K562 (cell line): ENCODE results near the gene FDPS. TPM values are rescaled to one million over a fixed set of nuclear protein-coding genes. Genes with fewer than 3 reads are reported as not detected.

Experiments
- ATF7 ChIP-seq: fragments of 450-650 bp; IDR thresholded peaks from 2 replicates; pipeline ENCODE4 v1.7.1; 2014; ENCODE audit warnings: mild to moderate bottlenecking, moderate library complexity
- CGGBP1 ChIP-seq: fragments of 250-450 bp; sonication (Bioruptor Pico); IDR thresholded peaks from 2 replicates; pipeline ENCODE4 v1.9.0; 2021; ENCODE audit warnings: mild to moderate bottlenecking
- FOS ChIP-seq: IDR thresholded peaks from 3 replicates; pipeline ENCODE4 v1.6.1; 2011; ENCODE audit not compliant: insufficient read length; ENCODE audit errors: extremely low read depth
- HCFC1 ChIP-seq: IDR thresholded peaks from 2 replicates; pipeline ENCODE4 v1.6.1; 2012; ENCODE audit warnings: low read depth, low read length, improper control_type of control experiment
- HDAC1 ChIP-seq, 2 experiments: fragments of 450-650 bp; IDR thresholded peaks; 2 replicates each; pipeline ENCODE4 v1.6.1; 2016 to 2017; ENCODE audit warnings: inconsistent platforms in 1 of 2, mild to moderate bottlenecking in 1 of 2, moderate library complexity in 1 of 2
- JUND ChIP-seq, 2 experiments: IDR thresholded peaks; 2 replicates in 1 of 2; 3 replicates in 1 of 2; pipeline ENCODE4 v1.6.1; 2011; ENCODE audit warnings: borderline replicate concordance in 2 of 2, low read depth in 2 of 2, low read length in 2 of 2, improper control_type of control experiment in 1 of 2, missing biosample characterization in 1 of 2, missing genetic modification characterization in 1 of 2, missing genetic modification reagents in 1 of 2
- LEF1 ChIP-seq: fragments of 450-650 bp; IDR thresholded peaks from 2 replicates; pipeline ENCODE4 v1.6.1; 2016; ENCODE audit warnings: mild to moderate bottlenecking
- NRF1 ChIP-seq, 2 experiments: fragments of 450-650 bp; IDR thresholded peaks in 1 of 2; conservative IDR thresholded peaks in 1 of 2; 2 replicates each; pipeline ENCODE4 v1.6.1; 2014; ENCODE audit warnings: mild to moderate bottlenecking in 2 of 2
- OTX1 ChIP-seq: fragments of 450-650 bp; formaldehyde crosslinking; IDR thresholded peaks from 2 replicates; pipeline ENCODE4 v1.4.0; 2022; ENCODE audit warnings: mild to moderate bottlenecking
- PBX2 ChIP-seq, 2 experiments: IDR thresholded peaks in 1 of 2; conservative IDR thresholded peaks in 1 of 2; 2 replicates each; pipeline ENCODE4 v1.6.1; 2016; ENCODE audit warnings: low read depth in 2 of 2, mild to moderate bottlenecking in 1 of 2, missing compliant biosample characterization in 1 of 2, missing genetic modification characterization in 1 of 2, moderate library complexity in 1 of 2
- PML ChIP-seq: IDR thresholded peaks from 2 replicates; pipeline ENCODE4 v1.6.1; 2012; ENCODE audit warnings: low read length, inconsistent platforms
- SAFB ChIP-seq: fragments of 200-400 bp; formaldehyde crosslinking; IDR thresholded peaks from 2 replicates; pipeline ENCODE4 v1.6.1; 2017; ENCODE audit warnings: low read depth, low read length, borderline replicate concordance
- SRSF1 ChIP-seq: fragments of 200-400 bp; formaldehyde crosslinking; IDR thresholded peaks from 2 replicates; pipeline ENCODE4 v1.6.1; 2017; ENCODE audit warnings: mild to moderate bottlenecking, low read depth, low read length, moderate library complexity
- polyA plus RNA-seq, 8 experiments: library from polyadenylated mRNA; depleted of rRNA in 4 of 8; stranded (reverse) in 5 of 8; unstranded in 3 of 8; fragments of >200 nt; fragmentation: Nextera tagmentation in 2 of 8; fragmentation: Illumina TruSeq in 1 of 8; extraction: Ambion mirVana in 2 of 8; extraction: Trizol in 1 of 8; gene quantifications; 2 replicates each; pipeline versions ENCODE4 v1.2.1 to v1.2.3, GENCODE V29; 2011 to 2014; ENCODE audit warnings: inconsistent platforms in 1 of 8, missing spikeins in 1 of 8
- total RNA-seq, 7 experiments: library from RNA; depleted of rRNA in 6 of 7; stranded (reverse); fragments of >200 nt in 6 of 7; fragmentation: Illumina TruSeq in 2 of 7; extraction: Trizol in 2 of 7; gene quantifications; 2 replicates each; pipeline versions ENCODE4 v1.2.1 to v1.2.3, GENCODE V29; 2011 to 2021; ENCODE audit warnings: low replicate concordance in 1 of 7
- TF ChIP-seq, protein P1 (sequence below): fragments of 450-650 bp; IDR thresholded peaks from 2 replicates; pipeline ENCODE4 v1.6.1; 2017; ENCODE audit warnings: antibody characterized with exemption
- TF ChIP-seq, protein P2 (sequence below): fragments of 200-800 bp; sonication (Bioruptor generic); IDR thresholded peaks from 2 replicates; pipeline ENCODE4 v1.6.1; 2017; ENCODE audit warnings: missing genetic modification characterization, missing compliant biosample characterization
- TF ChIP-seq, protein P3 (sequence below), 2 experiments: fragments of 450-650 bp in 1 of 2; sonication (generic) in 1 of 2; formaldehyde crosslinking in 1 of 2; IDR thresholded peaks in 1 of 2; conservative IDR thresholded peaks in 1 of 2; 2 replicates each; pipeline versions ENCODE4 v1.6.1 to v1.8.1; 2016 to 2023; ENCODE audit warnings: mild to moderate bottlenecking in 2 of 2, moderate library complexity in 2 of 2, inconsistent platforms in 1 of 2, missing genetic modification reagents in 1 of 2

Gene FDPS
- total and polyA plus RNA-seq, 9 of the 15 experiments (the other 6 are each of a cell fraction or from before 2014, with no cell fraction given): 247 to 884 (median 360) TPM

DNA sequence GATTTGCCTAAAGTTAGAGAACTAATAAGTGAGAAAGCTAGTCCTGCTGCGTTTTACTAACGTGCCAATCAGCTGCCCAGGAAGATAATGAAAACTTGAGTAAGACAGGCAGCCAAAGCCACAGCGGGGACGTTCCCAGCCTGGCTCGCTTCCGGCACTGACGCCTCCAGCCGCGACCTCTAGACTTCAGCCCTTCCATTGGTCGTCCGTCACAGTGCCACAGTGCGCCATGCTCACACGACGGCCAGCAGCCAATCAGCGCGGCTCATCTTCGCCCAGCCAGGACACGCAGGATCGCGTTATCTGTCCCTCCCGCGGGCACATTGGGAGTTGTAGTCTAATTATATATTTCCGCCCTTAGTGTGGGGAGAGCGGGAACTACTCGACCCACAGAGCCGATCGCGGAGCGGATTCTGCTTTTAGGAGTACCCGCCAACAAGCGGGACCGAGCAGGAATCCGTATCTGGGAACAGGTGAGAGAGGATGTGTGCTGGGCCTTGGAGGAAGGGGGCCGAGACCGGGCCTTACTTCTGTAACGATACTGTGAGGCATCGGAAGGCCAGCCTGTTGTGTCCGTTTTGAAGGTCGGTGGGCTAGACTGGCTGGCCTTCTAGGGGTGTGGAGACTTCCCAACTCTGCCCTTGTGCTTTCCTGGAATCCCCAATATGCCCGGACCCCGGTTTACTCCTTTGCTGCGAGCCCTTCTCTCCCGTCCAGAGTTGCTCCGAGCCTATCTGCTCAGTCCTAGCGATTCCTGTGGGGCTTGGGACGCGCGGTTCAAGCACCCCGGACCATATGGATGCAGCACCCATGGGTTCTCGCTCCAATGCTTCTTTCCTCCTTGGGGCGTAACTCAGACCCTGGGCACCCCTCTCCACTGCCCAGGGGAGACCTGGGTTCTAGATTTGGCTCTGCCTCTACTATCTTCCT, at the start of gene FDPS (continued):
- TF ChIP-seq JUND (IDR thresholded peaks at IDR 0.05; ENCODE audit: borderline replicate concordance, low read depth, low read length) (peak; percentile 27; the same call in 1 of the 2 replicates), JUND (tag; IDR thresholded peaks at IDR 0.05; ENCODE audit: borderline replicate concordance, low read depth, low read length) (peak; percentile 61; the same call in 1 of the 3 replicates), ATF7 (peak; percentile 91), SRSF1 (no peak), HCFC1 (peak; percentile 99), LEF1 (peak; percentile 59; the same call in 1 of the 2 replicates), FOS (peak; percentile 87), SAFB (peak; percentile 86; the same call in 1 of the 2 replicates), PBX2 (CRISPR knock-in tag; IDR thresholded peaks at IDR 0.05; ENCODE audit: low read depth) (no peak), PBX2 (tag; conservative IDR thresholded peaks at IDR 0.05; ENCODE audit: low read depth) (peak; percentile 67), PML (peak; percentile 17; the same call in 1 of the 2 replicates), OTX1 (CRISPR knock-in tag) (no peak), CGGBP1 (CRISPR knock-in tag) (0 out of 2 replicates have a peak, but pooled peaks have one; percentile 35), HDAC1 (IDR thresholded peaks at IDR 0.05) (no peak), NRF1 (conservative IDR thresholded peaks at IDR 0.05 in 1 of 2, IDR thresholded peaks at IDR 0.05 in 1 of 2) (peak; percentile 77 to 84)
- TF ChIP-seq, protein P1, sequence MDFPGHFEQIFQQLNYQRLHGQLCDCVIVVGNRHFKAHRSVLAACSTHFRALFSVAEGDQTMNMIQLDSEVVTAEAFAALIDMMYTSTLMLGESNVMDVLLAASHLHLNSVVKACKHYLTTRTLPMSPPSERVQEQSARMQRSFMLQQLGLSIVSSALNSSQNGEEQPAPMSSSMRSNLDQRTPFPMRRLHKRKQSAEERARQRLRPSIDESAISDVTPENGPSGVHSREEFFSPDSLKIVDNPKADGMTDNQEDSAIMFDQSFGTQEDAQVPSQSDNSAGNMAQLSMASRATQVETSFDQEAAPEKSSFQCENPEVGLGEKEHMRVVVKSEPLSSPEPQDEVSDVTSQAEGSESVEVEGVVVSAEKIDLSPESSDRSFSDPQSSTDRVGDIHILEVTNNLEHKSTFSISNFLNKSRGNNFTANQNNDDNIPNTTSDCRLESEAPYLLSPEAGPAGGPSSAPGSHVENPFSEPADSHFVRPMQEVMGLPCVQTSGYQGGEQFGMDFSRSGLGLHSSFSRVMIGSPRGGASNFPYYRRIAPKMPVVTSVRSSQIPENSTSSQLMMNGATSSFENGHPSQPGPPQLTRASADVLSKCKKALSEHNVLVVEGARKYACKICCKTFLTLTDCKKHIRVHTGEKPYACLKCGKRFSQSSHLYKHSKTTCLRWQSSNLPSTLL: 0 out of 2 replicates have a peak, but pooled peaks have one; percentile 7
- TF ChIP-seq, protein P2, sequence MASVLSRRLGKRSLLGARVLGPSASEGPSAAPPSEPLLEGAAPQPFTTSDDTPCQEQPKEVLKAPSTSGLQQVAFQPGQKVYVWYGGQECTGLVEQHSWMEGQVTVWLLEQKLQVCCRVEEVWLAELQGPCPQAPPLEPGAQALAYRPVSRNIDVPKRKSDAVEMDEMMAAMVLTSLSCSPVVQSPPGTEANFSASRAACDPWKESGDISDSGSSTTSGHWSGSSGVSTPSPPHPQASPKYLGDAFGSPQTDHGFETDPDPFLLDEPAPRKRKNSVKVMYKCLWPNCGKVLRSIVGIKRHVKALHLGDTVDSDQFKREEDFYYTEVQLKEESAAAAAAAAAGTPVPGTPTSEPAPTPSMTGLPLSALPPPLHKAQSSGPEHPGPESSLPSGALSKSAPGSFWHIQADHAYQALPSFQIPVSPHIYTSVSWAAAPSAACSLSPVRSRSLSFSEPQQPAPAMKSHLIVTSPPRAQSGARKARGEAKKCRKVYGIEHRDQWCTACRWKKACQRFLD (CRISPR knock-in tag): peak; percentile 25; the same call in 1 of the 2 replicates
- TF ChIP-seq, protein P3, sequence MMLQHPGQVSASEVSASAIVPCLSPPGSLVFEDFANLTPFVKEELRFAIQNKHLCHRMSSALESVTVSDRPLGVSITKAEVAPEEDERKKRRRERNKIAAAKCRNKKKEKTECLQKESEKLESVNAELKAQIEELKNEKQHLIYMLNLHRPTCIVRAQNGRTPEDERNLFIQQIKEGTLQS (IDR thresholded peaks at IDR 0.05): no peak
- TF ChIP-seq, protein P3 (CRISPR knock-in tag; conservative IDR thresholded peaks at IDR 0.05): 0 out of 2 replicates have a peak, but pooled peaks have one; percentile 63
